Lung (tissue), 12 donors: ENCODE results near the gene CD8B. TPM values are rescaled to one million over a fixed set of nuclear protein-coding genes. Genes with fewer than 3 reads are reported as not detected.

ENCODE experiments used
- ATAC-seq: fragments of 200-7000 bp; cut with Tn5 transposase; one replicate; pipeline ENCODE4 v1.9.1; 2020; ENCODE audit warnings: moderate number of reproducible peaks; ENCODE audit not compliant: insufficient read depth, low FRiP score
- DNase-seq, 3 donors: peaks; one replicate each; pipeline ENCODE4 v3.0.0-alpha.2; 2013 to 2017
- H3K27ac ChIP-seq, 2 donors: one replicate each; pipeline ENCODE4 v1.5.1; 2013; ENCODE audit warnings: mild to moderate bottlenecking in 2 of 2, moderate library complexity in 2 of 2, control low read depth in 1 of 2, inconsistent platforms in 1 of 2, low read depth in 1 of 2, low read length in 1 of 2
- H3K27me3 ChIP-seq, 3 donors: one replicate each; pipeline ENCODE4 v1.5.1; 2013; ENCODE audit warnings: low read length in 2 of 3; ENCODE audit not compliant: control insufficient read depth in 3 of 3, insufficient read depth in 3 of 3
- H3K36me3 ChIP-seq, 4 donors: one replicate each; pipeline ENCODE4 v1.5.1; 2013; ENCODE audit warnings: low read length in 4 of 4, mild to moderate bottlenecking in 1 of 4, moderate library complexity in 1 of 4; ENCODE audit not compliant: control insufficient read depth in 4 of 4, insufficient read depth in 4 of 4
- H3K4me1 ChIP-seq, 5 donors: one replicate each; pipeline ENCODE4 v1.5.1; 2013; ENCODE audit warnings: low read length in 5 of 5, mild to moderate bottlenecking in 2 of 5, moderate library complexity in 1 of 5; ENCODE audit not compliant: control insufficient read depth in 5 of 5, insufficient read depth in 5 of 5
- H3K4me3 ChIP-seq: one replicate; pipeline ENCODE4 v1.5.1; 2013; ENCODE audit warnings: mild to moderate bottlenecking, control low read depth, moderate library complexity
- H3K9ac ChIP-seq, 2 donors: one replicate each; pipeline ENCODE4 v1.5.1; 2013; ENCODE audit warnings: low read length in 2 of 2, control low read depth in 1 of 2; ENCODE audit not compliant: insufficient read depth in 1 of 2
- H3K9me3 ChIP-seq, 4 donors: one replicate each; pipeline ENCODE4 v1.5.1; 2013; ENCODE audit warnings: low read length in 3 of 4, mild to moderate bottlenecking in 1 of 4, moderate library complexity in 1 of 4; ENCODE audit not compliant: control insufficient read depth in 4 of 4, insufficient read depth in 3 of 4
- CTCF ChIP-seq: IDR thresholded peaks from 2 replicates; pipeline ENCODE4 v1.5.1; 2012; ENCODE audit warnings: mild to moderate bottlenecking; ENCODE audit errors: control extremely low read depth, extremely low read depth
- WGBS, 2 donors: extraction: QIAGEN DNeasy Blood & Tissue Kit; methylation state at CpG; one replicate each; pipeline ENCODE4 v1.1.7; 2013; 5-methylcytosine and 5-hydroxymethylcytosine counted together
- polyA plus RNA-seq, 2 donors: library from polyadenylated mRNA; stranded (reverse); fragments of 200-250 nt; gene quantifications; one replicate each; pipeline ENCODE4 v1.2.1, GENCODE V29; 2013
- total RNA-seq, 2 donors: library from RNA; depleted of rRNA in 1 of 2; stranded (reverse); fragments of >200 nt in 1 of 2; gene quantifications; one replicate each; pipeline ENCODE4 v1.2.1, GENCODE V29; 2014 to 2021
- donor health status: control.
- donor health status: control.
- donor health status: Bipolar disorder and iron deficiency.
- donor health status: healthy.
- donor health status: DM: yes; HTN: yes; CAD: no.

The CD8B gene
- total and polyA plus RNA-seq, 4 donors, result 0.28 to 2.1 (median 1.1) TPM

GRCh38 chr2:86793752-86794151 is 67.9 kb downstream of the CD8B start:
- peaks cover 0 to 10% (median 7%) of the 10 kb centered on the region in 4 donors for H3K9me3 ChIP-seq
- WGBS, 2 donors, result 71 to 82% methylated on average over 4 of the region's 4 CpGs
- peaks cover under 1 to 26% (median 9%) of the 10 kb centered on the region in 5 donors for H3K4me1 ChIP-seq
- H3K36me3 ChIP-seq, result no peaks in the 10 kb centered on the region
- DNase-seq, result no peak
- H3K9ac ChIP-seq, result no peak overlapping the region
- TF ChIP-seq CTCF, result no peak
- H3K27ac ChIP-seq, result no peak overlapping the region
- ATAC-seq, result no peak
- H3K27me3 ChIP-seq, result peaks cover 0 to 53% (median 43%) of the 10 kb centered on the region in 3 donors
- H3K4me3 ChIP-seq, result no peak overlapping the region

DNA sequence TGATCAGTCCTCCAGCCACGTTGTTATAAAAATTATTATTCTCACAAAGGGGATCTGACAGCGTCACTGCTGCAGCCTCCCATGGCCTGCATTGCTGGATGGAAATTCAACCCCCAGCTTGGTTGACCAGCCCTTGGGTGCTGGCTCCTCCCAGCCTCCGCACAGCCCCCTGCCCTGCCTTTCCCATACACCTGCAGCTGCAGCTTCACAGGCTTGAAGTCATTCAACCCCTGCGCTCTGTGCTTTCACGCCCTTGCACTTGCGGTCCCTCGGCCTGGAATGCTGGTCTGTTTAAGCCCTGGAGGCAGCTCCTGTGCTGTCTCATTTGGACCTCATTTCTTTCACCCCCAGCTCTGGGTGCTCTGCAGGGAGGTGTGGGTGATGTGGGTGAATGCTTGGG is 70.1 kb downstream of the CD8B start:
- Histone ChIP-seq H3K9ac (no peak overlapping the region), H3K27ac (no peak overlapping the region), H3K4me3 (no peak overlapping the region), H3K9me3 (peaks cover 0 to 7% (median 3%) of the 10 kb centered on the region in 4 donors), H3K27me3 (peaks cover 0 to 68% (median 46%) of the 10 kb centered on the region in 3 donors), H3K36me3 (no peaks in the 10 kb centered on the region), H3K4me1 (peaks cover 6 to 39% (median 9%) of the 10 kb centered on the region in 5 donors)
- no peak for TF ChIP-seq CTCF
- no peak for ATAC-seq
- WGBS, 2 donors, result 42% methylated on average over 7 of the region's 7 CpGs
- no peak for DNase-seq

GRCh38 chr2:86790676-86791572 is 70.8 kb downstream of the CD8B start, which contains the start of gene CD8A:
CD8A (minus strand) TSS chr2:86790913; CDS start chr2:86790825, 88 bp downstream.
- Histone ChIP-seq H3K36me3 (no peaks in the 10 kb centered on the region), H3K9me3 (peaks cover 0 to 6% (median under 1%) of the 10 kb centered on the region in 4 donors), H3K4me3 (no peak within 1 kb of the TSS), H3K9ac (no peak within 1 kb of the TSS), H3K4me1 (peaks cover 6 to 39% (median 9%) of the 10 kb centered on the region in 5 donors), H3K27ac (no peak within 1 kb of the TSS), H3K27me3 (peaks cover 0 to 72% (median 49%) of the 10 kb centered on the region in 3 donors)
- WGBS, 2 donors, result 3 to 4% methylated on average over 31 to 57 of the region's 57 CpGs
- ATAC-seq (no peak), DNase-seq (peak; percentile 38 to 63 (median 44))
- no peak for TF ChIP-seq CTCF
